ENCODE measurements around the gene MYOCD. TPM values are rescaled to one million over a fixed set of nuclear protein-coding genes. Genes with fewer than 3 reads are reported as not detected.

Gene MYOCD
- polyA plus RNA-seq, 1 donor (not counting 4 experiments of a cell fraction or from before 2014, with no cell fraction given): not detected

- Histone ChIP-seq H3K36me3 (ENCODE audit: control insufficient read depth in 2 of 2, extremely low read depth in 1 of 2, insufficient read depth in 2 of 2, low read length in 2 of 2) (no peaks in the 10 kb centered on the region), H3K4me2 (ENCODE audit: control insufficient read depth, extremely low read depth, insufficient read depth, low read depth, low read length) (no peak overlapping the region), H3K9me3 (ENCODE audit: control insufficient read depth, low read depth, low read length) (no peaks in the 10 kb centered on the region), H3K27ac (ENCODE audit: control insufficient read depth, insufficient read depth, low read length) (no peak overlapping the region), H3K9ac (ENCODE audit: control insufficient read depth, extremely low read depth, insufficient read depth, low read length) (no peak overlapping the region), H4K20me1 (ENCODE audit: control insufficient read depth, extremely low read depth, insufficient read depth, low read length) (no peaks in the 10 kb centered on the region), H2AFZ (ENCODE audit: control insufficient read depth, low read length) (no peak overlapping the region), H3K79me2 (ENCODE audit: control insufficient read depth, insufficient read depth, low read length) (no peaks in the 10 kb centered on the region), H3K9me1 (ENCODE audit: control insufficient read depth, extremely low read depth, insufficient read depth, low read length) (no peaks in the 10 kb centered on the region), H3K27me3 (ENCODE audit: control insufficient read depth, extremely low read depth, insufficient read depth, low read length) (no peaks in the 10 kb centered on the region), H3K4me1 (ENCODE audit: control insufficient read depth, extremely low read depth, insufficient read depth, low read length) (peaks cover 4% of the 10 kb centered on the region), H3K4me3 (ENCODE audit: control insufficient read depth in 2 of 3, extremely low read depth in 1 of 3, insufficient read depth in 2 of 3, low read depth in 1 of 3, low read length in 3 of 3) (no peak overlapping the region)
- dilution Hi-C loops (cut with MboI; ENCODE audit: extremely low pct_ligation_motif_present, low sequenced_read_pairs): no loop called here
- FAIRE-seq: no peak
- DNase-seq (ENCODE audit: low read depth, low spot score): no peak
- TF ChIP-seq CTCF (optimal IDR thresholded peaks at IDR 0.05 in 1 of 3, IDR thresholded peaks at IDR 0.05 in 1 of 3, conservative IDR thresholded peaks at IDR 0.05 in 1 of 3; ENCODE audit: extremely low read depth in 1 of 3, insufficient read depth in 2 of 3, low read length in 3 of 3) (no peak), EZH2 (IDR thresholded peaks at IDR 0.05; ENCODE audit: low read length) (no peak)
Observed at GRCh38 chr17:12730421-12730820, 64.7 kb downstream of the MYOCD start.

DNA sequence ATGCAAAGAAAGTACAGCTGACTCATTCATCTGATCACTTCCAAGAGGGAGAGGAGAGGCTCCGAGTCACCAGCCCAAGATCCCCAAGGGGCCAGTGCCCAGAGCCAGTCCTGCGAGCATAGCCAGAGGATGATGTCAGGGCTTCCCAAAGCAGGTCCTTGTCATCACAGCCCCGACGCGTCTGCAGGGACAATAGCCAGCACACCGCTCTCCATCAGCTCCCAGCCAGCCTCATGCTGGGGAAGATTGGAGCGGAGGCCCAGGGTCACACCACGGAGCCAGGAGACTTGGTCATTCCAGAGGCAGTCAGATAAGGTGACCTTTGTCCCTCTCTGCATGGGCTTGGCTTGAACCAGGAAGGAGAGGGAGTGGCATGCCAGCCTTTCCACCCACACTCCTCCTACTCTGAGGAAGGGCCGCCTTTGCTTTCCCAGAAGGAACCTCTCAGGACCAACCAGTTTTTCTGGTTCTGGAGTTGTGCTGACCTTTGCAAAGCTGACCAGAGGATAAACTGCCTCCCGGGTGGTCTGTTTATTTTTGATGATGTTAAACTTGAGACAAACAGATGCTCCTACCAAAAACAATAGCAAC lies 65.3 kb downstream of the MYOCD start:
- Histone ChIP-seq H3K4me1 (ENCODE audit: control insufficient read depth, extremely low read depth, insufficient read depth, low read length) (peaks cover 4% of the 10 kb centered on the region), H3K27me3 (ENCODE audit: control insufficient read depth, extremely low read depth, insufficient read depth, low read length) (no peaks in the 10 kb centered on the region), H3K9ac (ENCODE audit: control insufficient read depth, extremely low read depth, insufficient read depth, low read length) (no peak overlapping the region), H3K9me3 (ENCODE audit: control insufficient read depth, low read depth, low read length) (no peaks in the 10 kb centered on the region), H3K79me2 (ENCODE audit: control insufficient read depth, insufficient read depth, low read length) (no peaks in the 10 kb centered on the region), H2AFZ (ENCODE audit: control insufficient read depth, low read length) (no peak overlapping the region), H3K9me1 (ENCODE audit: control insufficient read depth, extremely low read depth, insufficient read depth, low read length) (no peaks in the 10 kb centered on the region), H3K4me2 (ENCODE audit: control insufficient read depth, extremely low read depth, insufficient read depth, low read depth, low read length) (peak overlapping the region; percentile 6), H4K20me1 (ENCODE audit: control insufficient read depth, extremely low read depth, insufficient read depth, low read length) (no peaks in the 10 kb centered on the region), H3K4me3 (ENCODE audit: control insufficient read depth in 2 of 3, extremely low read depth in 1 of 3, insufficient read depth in 2 of 3, low read depth in 1 of 3, low read length in 3 of 3) (no peak overlapping the region), H3K36me3 (ENCODE audit: control insufficient read depth in 2 of 2, extremely low read depth in 1 of 2, insufficient read depth in 2 of 2, low read length in 2 of 2) (no peaks in the 10 kb centered on the region), H3K27ac (ENCODE audit: control insufficient read depth, insufficient read depth, low read length) (no peak overlapping the region)
- no peak for FAIRE-seq
- no peak for DNase-seq (ENCODE audit: low read depth, low spot score)
- no peak for TF ChIP-seq EZH2 (IDR thresholded peaks at IDR 0.05; ENCODE audit: low read length)
- no peak for TF ChIP-seq CTCF (optimal IDR thresholded peaks at IDR 0.05 in 1 of 3, IDR thresholded peaks at IDR 0.05 in 1 of 3, conservative IDR thresholded peaks at IDR 0.05 in 1 of 3; ENCODE audit: extremely low read depth in 1 of 3, insufficient read depth in 2 of 3, low read length in 3 of 3)
- dilution Hi-C loops (cut with MboI; ENCODE audit: extremely low pct_ligation_motif_present, low sequenced_read_pairs): no loop called here
